Measurements from ENCODE around the gene SMARCD3. TPM values are rescaled to one million over a fixed set of nuclear protein-coding genes. Genes with fewer than 3 reads are reported as not detected.

The SMARCD3 gene
- total and polyA plus RNA-seq, 2 experiments from 2014 or later, result 3.3 to 4.0 TPM

GRCh38 chr7:151189038-151189437 is 59.5 kb downstream of the SMARCD3 start:
- DNase-seq (ENCODE audit: low spot score), result no peak
- no peak overlapping the region for H3K4me3 Mint-ChIP-seq
- Histone ChIP-seq H3K4me3 (no peak overlapping the region), H3K4me1 (ENCODE audit: insufficient read depth) (no peaks in the 10 kb centered on the region), H3K36me3 (ENCODE audit: insufficient read depth) (no peaks in the 10 kb centered on the region), H3K79me2 (replicated peaks; ENCODE audit: insufficient read depth) (no peaks in the 10 kb centered on the region), H3K27ac (ENCODE audit: low read depth) (no peak overlapping the region), H4K20me1 (replicated peaks; ENCODE audit: insufficient read depth) (no peaks in the 10 kb centered on the region), H2AFZ (no peak overlapping the region), H3K27me3 (ENCODE audit: insufficient read depth) (no peaks in the 10 kb centered on the region), H3F3A (replicated peaks; ENCODE audit: low read depth) (no peaks in the 10 kb centered on the region), H3K4me2 (no peak overlapping the region), H3K9me2 (ENCODE audit: insufficient read depth) (no peaks in the 10 kb centered on the region)
- no peak for ATAC-seq
- peaks cover 3% of the 10 kb centered on the region for H3K27me3 Mint-ChIP-seq (ENCODE audit: insufficient read depth, low read depth, poor library complexity)
- no peak overlapping the region for H3K27ac Mint-ChIP-seq
- H3K4me1 Mint-ChIP-seq, result no peaks in the 10 kb centered on the region
- no peaks in the 10 kb centered on the region for H3K36me3 Mint-ChIP-seq (ENCODE audit: low read depth)
- no peaks in the 10 kb centered on the region for H3K9me3 Mint-ChIP-seq
- TF ChIP-seq CREB1 (CRISPR knock-in tag; IDR thresholded peaks at IDR 0.05; ENCODE audit: low read depth), result no peak
- TF ChIP-seq ZNF114 (CRISPR knock-in tag; IDR thresholded peaks at IDR 0.05), result no peak
- no peak for TF ChIP-seq ZNF462 (CRISPR knock-in tag; IDR thresholded peaks at IDR 0.05)
- no peak for TF ChIP-seq REST (IDR thresholded peaks at IDR 0.05; ENCODE audit: unreplicated experiment)
- no peak for TF ChIP-seq ZNF331 (CRISPR knock-in tag; IDR thresholded peaks at IDR 0.05; ENCODE audit: low read depth)
- no peak for TF ChIP-seq POLR2AphosphoS5 (IDR thresholded peaks at IDR 0.05; ENCODE audit: low read depth)
- TF ChIP-seq STAT1 (IDR thresholded peaks at IDR 0.05; ENCODE audit: unreplicated experiment), result no peak

MicroRNA genes within 50 kb of the gene (microRNA counts, 767-probe panel; counts per million panel counts)
- microRNA hsa-miR-671-3p, result not detected
- not detected for microRNA hsa-miR-671-5p

Other genes starting within 250 kb of the SMARCD3 start
- gene ATG9B, start 224.2 kb downstream of the SMARCD3 start, total RNA-seq (2014; rRNA removed; shearing (Covaris generic)), result 1.2 and 2.2 TPM in 2 replicates
- gene ATG9B, start 224.2 kb downstream of the SMARCD3 start, polyA plus RNA-seq (2016; fragmentation: Nextera tagmentation; extraction: Ambion mirVana), result 3.2 and 3.4 TPM in 2 replicates
- 27.1 and 41.1 TPM in 2 replicates for gene ABCB8, start 220.2 kb downstream of the SMARCD3 start, total RNA-seq (2014; rRNA removed; shearing (Covaris generic))
- 11.4 and 13.1 TPM in 2 replicates for gene ABCB8, start 220.2 kb downstream of the SMARCD3 start, polyA plus RNA-seq (2016; fragmentation: Nextera tagmentation; extraction: Ambion mirVana)
- gene ASIC3, start 200.2 kb downstream of the SMARCD3 start, total RNA-seq (2014; rRNA removed; shearing (Covaris generic)), result 0.54 and 0.90 TPM in 2 replicates
- gene ASIC3, start 200.2 kb downstream of the SMARCD3 start, polyA plus RNA-seq (2016; fragmentation: Nextera tagmentation; extraction: Ambion mirVana), result 0.87 and 1.4 TPM in 2 replicates
- 17.4 and 19.8 TPM in 2 replicates for gene CDK5, start 190.8 kb downstream of the SMARCD3 start, total RNA-seq (2014; rRNA removed; shearing (Covaris generic))
- gene CDK5, start 190.8 kb downstream of the SMARCD3 start, polyA plus RNA-seq (2016; fragmentation: Nextera tagmentation; extraction: Ambion mirVana), result 27.1 TPM in 2 replicates
- 90.4 and 106 TPM in 2 replicates for gene SLC4A2, start 189.1 kb downstream of the SMARCD3 start, total RNA-seq (2014; rRNA removed; shearing (Covaris generic))
- gene SLC4A2, start 189.1 kb downstream of the SMARCD3 start, polyA plus RNA-seq (2016; fragmentation: Nextera tagmentation; extraction: Ambion mirVana), result 64.8 and 75.5 TPM in 2 replicates
- 42.5 and 57.4 TPM in 2 replicates for gene FASTK, start 167.9 kb downstream of the SMARCD3 start, total RNA-seq (2014; rRNA removed; shearing (Covaris generic))
- gene FASTK, start 167.9 kb downstream of the SMARCD3 start, polyA plus RNA-seq (2016; fragmentation: Nextera tagmentation; extraction: Ambion mirVana), result 36.4 and 37.4 TPM in 2 replicates
- 37.1 and 61.1 TPM in 2 replicates for gene TMUB1, start 165.2 kb downstream of the SMARCD3 start, total RNA-seq (2014; rRNA removed; shearing (Covaris generic))
- 47.6 and 59.6 TPM in 2 replicates for gene TMUB1, start 165.2 kb downstream of the SMARCD3 start, polyA plus RNA-seq (2016; fragmentation: Nextera tagmentation; extraction: Ambion mirVana)
- 32.2 and 39.2 TPM in 2 replicates for gene AGAP3, start 162.2 kb downstream of the SMARCD3 start, total RNA-seq (2014; rRNA removed; shearing (Covaris generic))
- 24.0 and 24.9 TPM in 2 replicates for gene AGAP3, start 162.2 kb downstream of the SMARCD3 start, polyA plus RNA-seq (2016; fragmentation: Nextera tagmentation; extraction: Ambion mirVana)
- 0.24 and 1.8 TPM in 2 replicates for gene GBX1, start 81.0 kb downstream of the SMARCD3 start, total RNA-seq (2014; rRNA removed; shearing (Covaris generic))
- gene GBX1, start 81.0 kb downstream of the SMARCD3 start, polyA plus RNA-seq (2016; fragmentation: Nextera tagmentation; extraction: Ambion mirVana), result not detected in 2 replicates
- gene ASB10, start 61.4 kb downstream of the SMARCD3 start, total RNA-seq (2014; rRNA removed; shearing (Covaris generic)), result not detected in 2 replicates
- not detected in 2 replicates for gene ASB10, start 61.4 kb downstream of the SMARCD3 start, polyA plus RNA-seq (2016; fragmentation: Nextera tagmentation; extraction: Ambion mirVana)
- not detected in 2 replicates for gene H2BK1, start 38.2 kb downstream of the SMARCD3 start, total RNA-seq (2014; rRNA removed; shearing (Covaris generic))
- not detected in 2 replicates for gene H2BK1, start 38.2 kb downstream of the SMARCD3 start, polyA plus RNA-seq (2016; fragmentation: Nextera tagmentation; extraction: Ambion mirVana)
- 47.9 and 58.7 TPM in 2 replicates for gene ABCF2, start 21.5 kb downstream of the SMARCD3 start, total RNA-seq (2014; rRNA removed; shearing (Covaris generic))
- gene ABCF2, start 21.5 kb downstream of the SMARCD3 start, polyA plus RNA-seq (2016; fragmentation: Nextera tagmentation; extraction: Ambion mirVana), result 17.8 and 18.7 TPM in 2 replicates
- gene CHPF2, start 16.2 kb downstream of the SMARCD3 start, total RNA-seq (2014; rRNA removed; shearing (Covaris generic)), result 24.9 and 26.1 TPM in 2 replicates
- gene CHPF2, start 16.2 kb downstream of the SMARCD3 start, polyA plus RNA-seq (2016; fragmentation: Nextera tagmentation; extraction: Ambion mirVana), result 4.8 and 5.4 TPM in 2 replicates
- 31.8 and 32.4 TPM in 2 replicates for gene NUB1, start 93.1 kb upstream of the SMARCD3 start, total RNA-seq (2014; rRNA removed; shearing (Covaris generic))
- gene NUB1, start 93.1 kb upstream of the SMARCD3 start, polyA plus RNA-seq (2016; fragmentation: Nextera tagmentation; extraction: Ambion mirVana), result 40.7 and 42.3 TPM in 2 replicates
- 29.0 and 59.1 TPM in 2 replicates for gene WDR86, start 161.3 kb upstream of the SMARCD3 start, total RNA-seq (2014; rRNA removed; shearing (Covaris generic))
- gene WDR86, start 161.3 kb upstream of the SMARCD3 start, polyA plus RNA-seq (2016; fragmentation: Nextera tagmentation; extraction: Ambion mirVana), result 7.1 and 9.1 TPM in 2 replicates
- 0.59 and 1.1 TPM in 2 replicates for gene CRYGN, start 191.4 kb upstream of the SMARCD3 start, total RNA-seq (2014; rRNA removed; shearing (Covaris generic))
- gene CRYGN, start 191.4 kb upstream of the SMARCD3 start, polyA plus RNA-seq (2016; fragmentation: Nextera tagmentation; extraction: Ambion mirVana), result 1.4 and 1.5 TPM in 2 replicates

All from GM23338 (cell line).